ENCODE measurements around the gene SUMO1.

DNA sequence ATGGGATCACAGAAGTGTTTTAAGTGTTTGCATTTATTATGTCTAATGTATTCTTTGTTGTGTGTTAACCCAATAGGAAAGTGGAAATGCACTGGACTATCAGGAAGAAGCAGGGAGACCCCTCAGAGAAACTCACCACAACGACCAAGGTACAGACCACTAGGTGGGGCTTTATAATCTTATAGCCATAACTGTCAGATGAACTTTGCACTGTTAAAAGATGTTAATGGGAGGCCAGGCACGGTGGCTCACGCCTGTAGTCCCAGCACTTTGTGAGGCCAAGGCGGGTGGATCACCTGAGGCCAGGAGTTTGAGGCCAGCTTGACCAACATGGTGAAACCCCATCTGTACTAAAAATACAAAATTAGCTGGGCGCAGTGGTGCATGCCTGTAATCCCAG, 73.2 kb downstream of the SUMO1 start:
- TF ChIP-seq, protein P1, sequence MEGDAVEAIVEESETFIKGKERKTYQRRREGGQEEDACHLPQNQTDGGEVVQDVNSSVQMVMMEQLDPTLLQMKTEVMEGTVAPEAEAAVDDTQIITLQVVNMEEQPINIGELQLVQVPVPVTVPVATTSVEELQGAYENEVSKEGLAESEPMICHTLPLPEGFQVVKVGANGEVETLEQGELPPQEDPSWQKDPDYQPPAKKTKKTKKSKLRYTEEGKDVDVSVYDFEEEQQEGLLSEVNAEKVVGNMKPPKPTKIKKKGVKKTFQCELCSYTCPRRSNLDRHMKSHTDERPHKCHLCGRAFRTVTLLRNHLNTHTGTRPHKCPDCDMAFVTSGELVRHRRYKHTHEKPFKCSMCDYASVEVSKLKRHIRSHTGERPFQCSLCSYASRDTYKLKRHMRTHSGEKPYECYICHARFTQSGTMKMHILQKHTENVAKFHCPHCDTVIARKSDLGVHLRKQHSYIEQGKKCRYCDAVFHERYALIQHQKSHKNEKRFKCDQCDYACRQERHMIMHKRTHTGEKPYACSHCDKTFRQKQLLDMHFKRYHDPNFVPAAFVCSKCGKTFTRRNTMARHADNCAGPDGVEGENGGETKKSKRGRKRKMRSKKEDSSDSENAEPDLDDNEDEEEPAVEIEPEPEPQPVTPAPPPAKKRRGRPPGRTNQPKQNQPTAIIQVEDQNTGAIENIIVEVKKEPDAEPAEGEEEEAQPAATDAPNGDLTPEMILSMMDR (conservative IDR thresholded peaks at IDR 0.05 in 1 of 2, IDR thresholded peaks at IDR 0.05 in 1 of 2; ENCODE audit: extremely low read depth in 1 of 2, insufficient read depth in 1 of 2, low read depth in 1 of 2, low read length in 2 of 2) = no peak
- no peak for TF ChIP-seq EZH2 (IDR thresholded peaks at IDR 0.05; ENCODE audit: borderline replicate concordance, low read length)

Data from mammary epithelial cell (primary cell).